NCI-H2227 (cell line): ENCODE data around the gene SEMA3D.

Experiments
- DNase-seq: peaks from one replicate; lab custom pipeline; 2025; ENCODE audit not compliant: unreplicated experiment; lab: John Stamatoyannopoulos, UW

The SEMA3D gene

DNA sequence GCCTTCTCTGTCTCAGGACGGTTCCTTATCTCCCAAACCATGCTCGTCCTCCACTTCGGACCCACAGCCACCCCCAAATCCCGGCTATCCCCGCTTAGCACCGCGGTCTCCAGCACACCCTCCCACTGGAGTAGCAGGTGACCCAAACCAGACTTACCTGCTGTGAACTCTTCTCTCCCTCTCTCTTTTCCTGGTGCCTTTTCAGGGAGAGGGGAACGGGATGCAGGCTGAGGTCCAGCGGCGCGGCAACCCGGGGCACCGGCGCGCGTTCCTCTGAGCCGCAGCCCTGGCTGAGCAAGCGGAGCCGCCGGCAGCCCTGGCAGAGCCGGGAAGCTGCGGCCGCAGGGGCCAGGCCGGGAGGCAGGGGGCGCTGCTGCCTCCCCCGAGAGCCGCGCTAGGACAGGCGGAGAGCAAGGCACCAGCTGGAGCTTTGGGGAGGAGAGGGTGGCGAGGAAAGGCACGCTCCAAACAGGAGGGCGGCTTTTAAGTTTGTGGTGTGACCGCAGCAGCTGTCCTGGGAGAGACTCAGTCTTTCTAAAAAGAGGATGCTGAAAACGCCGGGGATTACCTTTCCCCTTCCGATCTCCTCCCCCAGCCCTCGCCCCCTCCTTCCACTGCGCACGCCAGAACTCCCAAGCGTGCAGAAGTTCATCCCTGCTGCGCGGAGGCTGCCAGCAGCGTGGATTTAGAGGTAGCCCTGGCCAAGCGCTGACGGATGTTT, at the start of gene SEMA3D:
Gene SEMA3D, minus strand, starts transcription at position 536 of the 721 bp plus-strand sequence. CDS start 65,165 bp downstream, outside the sequence.
- peak; percentile 74 for DNase-seq

- no peak for DNase-seq
Measured at GRCh38 chr7:85234730-85235129, 47.9 kb upstream of the SEMA3D start.

DNA sequence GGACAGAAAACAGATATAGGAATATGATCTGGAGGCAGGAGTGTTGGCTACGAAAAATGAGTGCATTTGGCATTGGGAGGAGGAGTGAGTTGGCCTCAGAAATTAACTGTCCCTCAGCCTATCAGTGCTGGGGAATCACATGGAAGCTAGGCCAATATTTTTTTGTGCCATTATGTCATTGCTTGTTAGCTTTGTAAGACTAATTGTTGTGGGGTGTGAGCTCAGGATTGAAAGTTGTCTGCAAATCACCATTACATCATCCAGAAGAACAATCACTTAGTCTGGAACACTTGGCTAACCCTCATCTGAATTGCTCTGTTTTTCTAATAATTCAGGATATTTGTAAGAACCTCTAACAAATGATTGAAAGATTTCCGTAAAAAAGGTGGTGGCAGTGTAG, 45.2 kb upstream of the SEMA3D start:
- no peak for DNase-seq

GRCh38 chr7:85230623-85231022, 43.8 kb upstream of the SEMA3D start:
- no peak for DNase-seq

- no peak for DNase-seq
Measured at GRCh38 chr7:85229544-85229943, 42.7 kb upstream of the SEMA3D start.

DNA sequence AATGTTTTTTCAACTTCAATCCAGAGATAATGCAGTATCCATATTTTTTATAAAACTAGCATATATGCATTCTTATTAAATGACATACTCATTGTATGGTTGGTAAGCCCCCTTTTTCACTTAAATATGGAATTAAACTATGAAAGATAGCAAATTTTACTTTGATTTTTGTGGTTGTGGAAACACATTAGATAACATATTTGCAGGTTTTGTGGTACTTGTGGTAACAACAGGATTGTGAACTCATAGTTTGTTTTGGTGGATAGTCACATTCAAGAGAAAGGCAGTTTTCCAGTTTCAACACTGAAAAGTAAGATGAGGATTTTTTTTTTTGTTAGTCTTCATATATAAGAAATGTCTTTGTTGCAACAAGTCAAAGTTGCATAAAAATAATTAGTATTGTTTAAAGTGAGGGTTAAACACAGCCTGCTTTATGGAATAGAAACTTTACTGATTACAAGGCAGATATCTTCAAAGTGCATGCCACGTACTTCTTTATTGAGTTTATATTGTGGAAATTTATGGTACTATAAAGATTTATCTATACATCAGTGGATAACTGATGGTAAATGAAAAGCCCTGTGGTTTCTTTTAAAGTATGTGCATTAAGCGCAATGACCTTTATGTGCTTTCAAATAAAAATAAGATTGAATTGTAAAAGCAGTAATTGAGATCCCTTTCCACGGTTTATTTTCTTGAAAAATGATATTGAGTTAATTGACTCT, 39.7 kb upstream of the SEMA3D start:
- no peak for DNase-seq

DNA sequence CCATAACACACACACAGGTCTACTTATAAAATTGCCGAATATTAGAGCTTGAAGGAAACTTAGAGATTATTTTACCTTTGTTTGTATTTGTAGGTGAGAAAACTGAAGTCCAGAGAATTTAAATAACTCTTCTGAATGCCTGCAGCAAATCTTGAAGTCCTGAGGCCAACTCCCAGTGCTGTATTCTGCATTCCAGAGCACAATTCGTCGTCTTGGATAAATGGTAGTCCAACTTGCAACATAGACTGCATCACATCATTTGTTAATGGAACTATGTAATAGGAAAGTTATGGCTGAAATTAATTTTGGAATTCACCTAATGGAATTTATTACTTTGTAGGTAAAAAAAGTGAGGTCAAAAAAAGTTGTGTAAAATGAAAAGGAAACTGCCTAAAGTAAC, 37.3 kb upstream of the SEMA3D start:
- no peak for DNase-seq

GRCh38 chr7:85222522-85222921, 35.7 kb upstream of the SEMA3D start:
- no peak for DNase-seq

- no peak for DNase-seq
Measured at GRCh38 chr7:85221796-85222195, 34.9 kb upstream of the SEMA3D start.

DNA sequence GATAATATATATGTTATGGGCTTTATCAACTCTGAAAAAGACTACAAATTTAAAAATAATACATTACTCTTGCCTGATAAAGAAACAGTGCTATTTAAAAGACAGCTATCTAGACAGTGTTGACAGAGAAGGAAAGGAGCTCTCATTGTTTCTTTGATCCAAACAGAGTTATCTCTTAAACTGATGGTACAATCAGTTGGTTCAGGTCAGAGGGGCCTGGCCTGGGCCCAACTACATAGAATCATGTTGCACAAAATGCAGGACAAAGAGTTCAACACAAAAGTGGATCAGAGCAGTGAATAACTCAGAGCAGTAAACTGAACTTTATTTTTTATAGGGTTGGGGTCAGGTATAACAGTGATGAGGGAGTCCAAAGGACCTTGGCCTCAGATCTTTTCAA, 33.8 kb upstream of the SEMA3D start:
- no peak for DNase-seq

DNA sequence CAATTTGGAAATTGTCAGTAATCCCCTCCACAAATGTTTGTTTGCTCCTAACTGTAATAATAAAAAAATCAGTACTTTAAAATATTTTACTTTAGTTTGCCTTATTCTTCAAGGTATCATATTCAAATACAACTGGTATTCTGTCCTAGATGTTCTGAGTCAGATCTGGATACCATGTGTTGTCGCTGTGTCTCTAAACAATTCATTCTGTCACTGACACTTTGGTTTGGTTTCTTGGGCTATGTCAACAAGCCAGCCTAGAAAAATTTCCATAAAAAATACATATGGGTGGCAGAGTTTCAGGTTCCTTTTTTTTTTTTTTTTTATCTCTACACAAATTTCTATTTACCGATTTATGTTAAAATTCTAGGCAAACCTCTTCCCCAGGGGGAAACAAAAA, 33.2 kb upstream of the SEMA3D start:
- no peak for DNase-seq

DNA sequence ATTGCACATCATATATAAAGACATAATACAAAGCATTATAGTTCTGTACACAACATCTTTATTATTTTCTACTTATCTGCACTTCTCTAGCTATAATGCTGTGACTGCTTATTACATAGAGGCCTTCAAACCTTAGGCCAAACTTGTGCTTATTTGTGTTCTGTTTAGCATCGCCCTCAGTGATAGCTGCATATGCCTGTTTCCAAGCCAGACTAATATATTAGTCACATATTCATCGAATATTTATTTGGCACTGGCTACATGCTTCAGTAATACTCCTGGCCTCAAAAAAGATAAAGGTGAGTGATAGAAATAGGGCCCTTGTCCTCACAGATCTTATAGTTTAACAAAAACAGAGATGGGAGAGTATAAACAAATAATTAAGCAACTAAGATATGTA, 30.2 kb upstream of the SEMA3D start:
- no peak for DNase-seq

GRCh38 chr7:85215098-85215497, 28.2 kb upstream of the SEMA3D start:
- no peak for DNase-seq

- no peak for DNase-seq
Measured at GRCh38 chr7:85213500-85213899, 26.6 kb upstream of the SEMA3D start.

DNA sequence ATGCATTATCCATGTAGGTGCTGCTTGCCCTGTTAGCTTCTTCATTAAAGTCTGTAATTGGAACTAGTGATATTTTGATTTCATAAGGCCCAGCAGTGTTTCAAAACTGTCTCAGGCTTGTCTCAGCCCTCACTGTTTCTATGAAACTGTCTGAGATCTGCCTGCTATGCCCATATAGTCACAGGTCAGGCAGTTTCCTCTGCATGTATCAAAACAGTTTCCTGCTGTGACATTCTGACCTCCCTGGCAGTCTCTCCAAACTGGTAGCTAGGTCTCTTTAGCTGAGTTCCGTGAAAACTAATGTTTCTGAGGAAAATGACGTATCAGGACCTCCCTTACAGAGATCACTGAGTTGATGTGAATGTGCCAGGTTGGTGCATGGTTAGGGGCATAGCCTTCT, 18.9 kb upstream of the SEMA3D start:
- DNase-seq = no peak

DNA sequence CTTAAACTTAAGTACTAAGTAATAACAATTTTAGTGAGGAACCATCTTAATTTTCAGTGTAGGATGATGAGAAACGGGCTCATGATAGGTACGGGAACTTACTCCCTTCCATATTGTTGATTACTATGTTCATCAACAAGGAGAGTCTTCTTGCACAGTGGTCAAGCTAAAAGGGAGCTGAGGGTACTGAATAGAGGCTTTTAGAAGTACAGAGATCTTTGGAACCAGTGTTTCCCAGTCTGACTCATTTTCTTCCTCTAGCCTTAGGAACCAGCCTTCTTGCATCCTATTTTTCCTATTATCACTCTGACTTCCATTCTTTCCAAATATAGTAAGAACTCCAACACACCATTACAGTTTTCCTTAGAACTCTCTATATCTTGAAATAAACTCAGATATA, 17.6 kb upstream of the SEMA3D start:
- DNase-seq = no peak

DNA sequence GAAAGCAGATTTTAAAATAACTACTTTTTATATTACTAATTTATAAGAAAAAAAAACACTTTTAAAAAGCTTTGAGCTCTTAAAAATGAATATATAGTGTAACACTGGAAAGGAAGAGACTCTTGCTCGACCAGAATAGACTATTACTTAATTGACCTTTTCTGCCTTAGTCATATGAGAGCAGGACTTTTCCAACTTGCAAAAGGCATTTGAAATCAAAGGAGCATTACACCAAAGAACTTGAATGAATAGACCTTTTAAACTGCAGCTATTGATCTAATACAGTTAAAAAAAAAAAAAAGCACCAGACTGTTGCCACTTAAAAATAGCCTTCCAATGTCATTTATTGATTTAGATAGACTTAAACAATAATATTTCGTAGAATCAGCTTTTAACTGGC, 17.2 kb upstream of the SEMA3D start:
- DNase-seq = no peak

DNA sequence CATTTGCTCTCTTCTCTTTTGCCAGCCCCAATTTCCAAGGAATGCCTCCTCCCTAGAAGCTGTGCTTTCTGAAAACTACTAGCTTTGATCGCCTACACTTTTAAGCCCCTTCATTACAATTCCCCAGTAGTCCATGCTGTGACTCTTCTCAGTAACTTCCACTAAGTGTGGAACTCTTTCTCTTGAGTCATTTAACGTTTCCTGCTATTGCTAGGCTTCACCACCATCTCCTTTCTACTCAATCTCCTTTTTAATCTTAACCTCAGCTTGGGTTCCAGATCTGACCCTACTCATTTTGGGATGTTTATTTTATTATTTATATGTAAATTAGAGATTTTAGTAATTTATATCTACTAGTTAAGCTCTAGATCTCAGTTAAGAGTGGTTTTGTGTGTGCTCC, 14.4 kb upstream of the SEMA3D start:
- DNase-seq = no peak

GRCh38 chr7:85196696-85197095, 9.8 kb upstream of the SEMA3D start:
- no peak for DNase-seq

DNA sequence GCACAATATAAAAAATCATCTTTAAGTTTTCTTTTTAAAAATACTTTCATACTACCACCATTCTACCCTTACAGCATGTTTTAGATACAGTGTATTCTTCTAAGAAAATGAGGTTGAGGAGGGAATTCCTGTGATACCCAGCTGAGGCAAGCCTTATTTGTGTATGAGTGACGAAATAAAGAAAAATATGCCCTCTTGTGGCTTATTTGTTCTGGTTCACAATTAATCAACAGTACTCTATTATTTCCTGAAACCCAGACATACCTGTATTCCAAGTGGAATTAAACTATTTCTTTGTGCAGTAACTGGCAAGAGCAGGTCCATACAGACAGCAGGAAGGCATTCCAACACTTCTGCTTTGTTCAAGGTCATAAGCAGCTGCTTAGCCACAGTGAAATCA, 4.5 kb upstream of the SEMA3D start:
- DNase-seq = no peak

- peak; percentile 12 for DNase-seq
Measured at GRCh38 chr7:85186083-85186520, 754 bp downstream of the SEMA3D start.

- DNase-seq = no peak
Measured at GRCh38 chr7:85185424-85186082, 1.3 kb downstream of the SEMA3D start.
